CMK (cell line): ENCODE measurements around the gene TSC2.

Experiments used
- DNase-seq: peaks from one replicate; pipeline ENCODE4 v3.0.0-alpha.2; 2010; ENCODE audit warnings: low read depth

The TSC2 gene

DNA sequence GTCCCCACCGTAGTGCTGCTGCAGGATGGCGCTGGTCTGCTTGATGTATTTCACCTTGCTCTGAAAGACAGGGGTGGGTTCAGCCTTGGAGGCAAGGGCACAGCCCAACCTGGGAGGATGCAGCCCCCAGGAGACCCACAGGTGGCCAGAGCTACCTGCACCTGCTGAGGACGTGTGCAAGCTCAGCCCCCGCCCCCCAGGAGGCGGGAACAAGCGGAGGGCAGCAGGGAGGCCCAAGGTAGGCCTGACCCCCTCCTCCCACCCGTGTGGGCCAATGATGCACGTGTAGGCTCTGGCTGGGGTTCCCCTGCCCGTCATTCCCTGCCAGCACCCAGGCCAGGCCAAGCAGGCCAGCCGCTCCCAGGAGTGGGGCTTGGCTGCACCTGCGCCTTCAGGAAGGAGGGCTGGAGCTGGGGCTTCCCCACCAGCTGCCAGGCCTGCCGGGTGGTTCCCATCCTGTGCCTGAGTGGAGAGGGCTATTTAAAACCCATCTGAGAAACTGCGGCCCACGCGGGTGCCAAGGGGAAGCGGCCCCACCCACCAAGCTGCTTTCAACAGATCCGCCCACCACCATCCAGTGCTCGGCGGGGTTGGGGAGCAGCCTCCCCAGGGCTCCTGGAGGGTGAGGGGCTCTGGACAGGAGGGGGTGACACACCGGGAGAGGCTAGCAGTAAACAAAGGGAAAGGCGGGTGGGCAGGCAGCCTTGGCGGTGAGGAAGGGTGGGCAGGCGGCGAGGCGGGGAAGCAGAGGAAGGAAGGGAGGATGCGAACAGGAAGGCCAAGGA, 3.9 kb upstream of the TSC2 start:
- DNase-seq: no peak

DNA sequence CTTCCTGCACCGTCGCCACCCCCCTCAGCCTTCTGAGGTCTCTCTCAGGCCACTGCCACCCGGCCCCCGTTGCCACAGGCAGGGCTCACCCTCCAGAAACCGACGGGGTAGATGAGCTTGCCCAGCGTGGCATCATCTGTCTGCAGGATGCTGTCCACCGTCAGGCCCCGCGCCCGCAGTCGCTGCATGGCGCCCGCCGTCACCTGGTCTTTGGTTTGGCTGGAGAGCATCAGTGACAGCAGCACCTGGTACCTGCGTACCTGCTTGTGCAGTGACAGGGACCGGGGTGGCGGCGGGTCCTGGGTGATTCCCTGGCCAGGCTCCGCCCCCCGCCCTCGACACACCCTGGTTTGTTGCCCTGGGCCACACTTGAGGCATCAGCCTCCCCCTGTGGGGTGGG, 3.2 kb upstream of the TSC2 start:
- no peak for DNase-seq

DNA sequence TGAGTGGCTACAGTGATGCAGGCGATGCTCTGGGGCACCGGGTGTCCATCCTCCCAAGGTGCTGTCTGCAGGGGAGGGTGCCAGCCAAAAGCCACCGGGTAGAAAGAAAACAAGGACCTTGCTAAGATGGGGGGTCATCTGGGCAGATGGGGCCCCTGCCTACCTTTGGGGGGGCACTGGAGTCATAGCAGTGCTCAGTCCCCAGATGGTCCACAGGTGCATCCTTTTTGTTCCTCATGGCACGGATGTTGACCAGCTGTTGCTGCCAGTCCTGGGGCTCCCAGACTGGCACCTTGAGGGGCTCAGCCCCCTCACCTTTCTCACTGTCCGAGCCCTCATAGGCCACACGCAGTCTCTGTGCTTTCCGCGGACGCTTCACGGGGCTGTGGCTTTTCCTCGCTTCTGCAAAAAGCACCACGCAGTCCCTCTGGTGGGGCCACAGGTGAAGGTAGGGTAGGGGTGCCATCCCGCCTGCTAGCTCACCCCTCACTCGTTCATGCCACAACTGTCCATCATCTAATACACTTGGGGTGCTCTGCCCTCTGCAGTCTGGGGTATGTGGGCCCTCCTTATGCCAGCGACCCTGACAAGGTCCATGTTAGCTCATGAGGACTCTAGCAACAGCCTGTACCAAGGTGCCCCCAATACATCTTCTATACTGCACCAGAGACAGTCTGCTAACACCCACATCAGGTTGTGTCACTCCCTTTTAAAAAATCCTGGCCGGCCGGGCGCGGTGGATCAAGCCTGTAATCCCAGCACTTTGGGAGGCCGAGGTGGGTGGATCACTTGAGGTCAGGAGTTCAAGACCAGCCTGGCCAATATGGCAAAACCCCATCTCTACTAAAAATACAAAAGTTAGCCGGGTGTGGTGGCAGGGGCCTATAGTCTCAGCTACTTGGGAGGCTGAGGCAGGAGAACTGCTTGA, 1.6 kb upstream of the TSC2 start:
- DNase-seq: no peak

DNA sequence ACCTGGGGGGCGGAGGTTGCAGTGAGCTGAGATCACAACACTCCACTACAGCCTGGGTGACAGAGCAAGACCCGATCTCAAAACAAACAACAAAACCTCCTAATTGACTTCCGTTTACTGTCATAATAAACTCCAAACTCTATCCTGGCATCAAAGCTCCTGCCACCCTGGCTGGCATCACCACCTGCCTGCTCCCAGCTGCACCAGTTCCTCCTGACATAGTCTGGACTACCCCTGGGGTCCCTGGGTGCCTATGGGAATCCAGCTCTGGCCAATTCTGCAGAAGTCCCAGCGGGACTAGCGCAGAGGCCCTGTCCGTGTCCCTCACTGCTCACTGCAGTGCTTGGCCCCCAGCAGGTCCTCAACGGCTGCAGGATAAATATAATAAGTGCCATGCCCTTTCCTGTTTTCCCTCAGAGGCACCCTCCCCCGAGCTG, 874 bp upstream of the TSC2 start:
- DNase-seq: no peak

DNA sequence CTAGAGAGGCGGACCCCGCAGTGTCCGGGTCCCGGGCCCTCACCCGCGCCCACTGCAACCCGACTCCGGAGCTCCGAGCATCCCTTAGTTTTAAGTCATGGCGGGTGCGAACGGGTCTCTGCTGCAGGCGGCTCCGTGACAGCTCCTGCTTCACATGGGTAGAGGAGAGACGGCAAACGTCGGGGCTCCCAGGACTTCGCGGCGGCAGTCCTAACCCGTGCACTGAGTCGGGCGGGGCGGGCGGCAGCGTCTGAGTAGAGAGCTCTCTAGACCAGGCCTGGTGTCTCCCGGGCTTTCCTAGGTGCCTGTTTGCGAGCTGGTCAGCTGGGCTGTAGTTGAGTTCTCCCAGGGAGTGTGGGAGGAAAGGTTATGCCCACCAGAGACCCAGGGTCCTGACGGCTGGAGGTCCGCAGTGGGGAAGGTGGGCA, 345 bp downstream of the TSC2 start:
- DNase-seq: no peak

DNA sequence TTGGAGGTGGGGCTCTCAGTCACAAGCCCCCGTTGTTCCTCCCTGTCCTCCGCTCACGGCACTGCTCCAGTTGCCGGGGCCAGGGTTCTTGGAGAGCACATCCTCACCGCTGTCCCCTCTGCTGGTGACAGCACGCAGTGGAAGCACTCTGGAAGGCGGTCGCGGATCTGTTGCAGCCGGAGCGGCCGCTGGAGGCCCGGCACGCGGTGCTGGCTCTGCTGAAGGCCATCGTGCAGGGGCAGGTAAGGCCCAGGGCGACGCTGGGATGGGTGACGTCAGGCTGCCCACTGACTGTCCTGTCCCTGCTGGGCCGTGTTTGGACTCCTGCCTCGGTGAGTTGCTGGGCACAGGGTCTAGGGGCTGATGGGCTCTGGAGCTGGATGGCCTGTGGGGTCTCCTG, 5.4 kb downstream of the TSC2 start:
- no peak for DNase-seq

DNA sequence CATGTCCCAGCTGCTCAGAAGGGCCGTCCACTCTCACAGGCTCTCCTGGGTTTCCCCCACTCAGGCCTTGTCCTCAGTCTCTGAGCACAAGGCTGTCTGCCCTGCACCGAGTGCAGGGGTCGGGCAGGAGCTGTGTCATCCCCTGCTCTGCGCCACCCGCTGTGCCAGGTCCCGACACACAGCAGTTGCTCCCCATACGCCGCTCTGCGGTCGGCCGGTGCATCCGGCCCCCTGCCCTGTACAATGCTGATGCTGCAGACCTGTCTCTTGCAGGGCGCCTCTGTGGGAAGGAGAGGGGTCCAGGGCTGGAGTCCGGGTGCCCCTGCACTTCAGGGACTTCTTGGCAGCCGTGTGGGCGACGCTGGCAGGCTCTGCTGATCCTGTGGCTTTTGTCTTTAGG, 6.1 kb downstream of the TSC2 start:
- DNase-seq: no peak

DNA sequence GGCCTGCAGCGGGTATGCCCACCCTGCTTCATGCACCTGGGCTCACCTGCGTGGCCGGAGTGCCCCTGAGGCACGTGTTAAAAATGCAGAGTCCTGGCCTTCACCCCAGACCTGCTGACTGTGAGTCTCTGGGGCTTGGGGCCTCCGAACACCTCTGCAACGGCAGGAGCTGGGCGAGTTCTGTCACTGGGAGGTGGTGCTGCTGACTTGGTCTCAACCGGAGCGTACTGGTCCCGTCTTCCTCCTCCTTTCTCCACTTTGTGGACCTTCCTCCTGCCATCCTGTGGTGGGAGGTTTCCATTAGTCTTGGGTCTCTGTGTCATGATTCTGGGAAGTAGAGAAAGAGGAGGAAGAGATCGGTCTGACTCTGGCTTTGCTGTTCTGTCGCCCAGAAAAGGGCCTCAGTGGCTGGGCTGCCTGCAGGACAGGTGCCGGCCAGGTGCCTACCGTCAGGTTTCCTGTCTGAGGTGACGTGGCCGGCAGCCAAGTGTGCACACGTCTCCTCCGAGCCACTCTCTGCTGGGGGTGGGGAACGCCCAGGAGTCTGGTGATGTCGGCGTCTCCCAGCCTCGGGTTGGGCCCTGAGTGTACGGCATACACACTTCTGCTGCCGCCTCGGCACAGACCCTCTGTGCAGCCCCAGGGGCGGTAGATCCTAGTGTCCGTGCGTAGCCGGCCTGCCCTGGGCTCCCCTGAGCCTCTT, 6.9 kb downstream of the TSC2 start:
- no peak for DNase-seq

DNA sequence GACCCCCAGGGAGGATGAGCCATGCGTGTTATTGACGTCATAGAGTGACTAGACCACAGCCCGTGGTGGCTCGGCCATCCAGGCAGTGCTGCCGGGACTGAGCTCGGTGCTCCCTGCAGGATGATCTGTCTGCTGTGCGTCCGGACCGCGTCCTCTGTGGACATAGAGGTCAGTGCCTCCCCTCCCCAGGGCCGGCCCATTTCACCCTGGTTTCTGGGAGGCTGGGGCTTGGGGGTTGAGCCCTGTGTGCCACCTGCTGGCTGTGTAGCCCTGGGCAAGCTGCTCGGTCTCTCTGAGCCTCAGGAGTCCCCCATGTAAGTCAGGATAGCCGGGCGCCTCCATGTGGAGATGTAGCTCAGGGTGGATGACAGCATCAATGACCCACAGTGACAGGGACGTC, 8.3 kb downstream of the TSC2 start:
- DNase-seq: no peak

DNA sequence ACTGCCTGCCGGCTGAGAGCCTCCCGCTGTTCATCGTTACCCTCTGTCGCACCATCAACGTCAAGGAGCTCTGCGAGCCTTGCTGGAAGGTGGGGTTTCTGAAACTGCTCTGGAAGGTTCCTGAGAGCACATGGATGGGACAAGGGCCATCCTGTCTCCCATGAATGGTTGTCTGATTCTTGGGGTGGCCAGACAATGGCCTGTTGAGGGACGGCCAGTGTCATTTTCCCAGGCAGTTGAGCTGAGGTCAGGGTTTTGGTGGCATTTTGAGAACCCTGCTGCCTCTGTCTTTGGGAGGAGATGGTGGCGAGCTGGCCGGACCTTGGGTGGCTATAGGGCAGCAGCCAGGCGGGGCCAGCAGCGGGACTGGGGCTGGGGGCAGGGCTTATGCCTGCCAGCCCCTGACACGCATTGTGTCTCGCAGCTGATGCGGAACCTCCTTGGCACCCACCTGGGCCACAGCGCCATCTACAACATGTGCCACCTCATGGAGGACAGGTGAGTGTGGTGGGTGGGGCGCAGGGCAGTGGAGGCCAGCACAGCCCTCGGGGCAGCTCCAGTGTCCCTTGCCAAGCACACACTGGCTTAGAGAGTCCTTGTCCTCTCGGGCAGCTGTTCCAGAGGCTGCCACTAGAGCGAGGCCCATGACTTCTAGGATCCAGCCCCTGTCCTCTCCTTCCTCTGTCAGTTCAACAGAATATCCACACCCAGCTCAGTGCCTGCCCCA, 9.1 kb downstream of the TSC2 start:
- DNase-seq: no peak

DNA sequence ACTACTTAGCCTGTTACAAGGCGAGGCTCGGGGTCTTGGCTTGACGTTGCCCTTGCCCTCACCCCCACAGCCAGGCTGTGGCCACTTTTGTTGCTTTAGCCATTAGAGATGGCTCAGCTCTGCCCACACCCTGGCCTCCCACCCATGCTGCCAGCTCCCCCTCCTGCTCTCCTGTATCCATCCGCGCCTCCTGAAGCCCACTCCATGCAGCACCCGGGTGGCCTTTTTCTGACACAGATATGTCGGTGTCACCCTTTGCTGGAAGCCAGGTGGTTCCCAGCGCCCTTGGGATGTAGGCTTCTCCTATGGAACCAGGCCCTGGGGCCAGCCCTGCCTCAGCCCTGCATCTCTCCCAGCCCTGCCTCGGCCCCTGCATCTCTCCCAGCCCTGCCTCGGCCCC, 9.7 kb downstream of the TSC2 start:
- DNase-seq: no peak

DNA sequence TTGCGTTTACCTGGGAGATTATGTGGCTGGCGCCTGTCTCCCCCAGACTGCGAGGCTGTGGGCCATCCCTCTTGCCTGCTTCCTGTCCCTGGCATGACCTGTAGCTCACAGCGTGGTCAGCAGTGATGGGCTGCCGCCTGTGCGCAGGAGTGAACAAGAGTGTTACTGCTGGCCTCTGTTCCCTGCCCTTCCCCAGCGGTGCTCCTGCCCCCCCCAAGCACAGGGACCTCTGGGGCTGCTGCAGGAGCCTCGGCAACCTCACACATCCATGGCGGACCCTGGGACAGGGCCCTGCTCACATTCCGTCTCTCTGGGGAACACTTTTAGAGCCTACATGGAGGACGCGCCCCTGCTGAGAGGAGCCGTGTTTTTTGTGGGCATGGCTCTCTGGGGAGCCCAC, 10.6 kb downstream of the TSC2 start:
- no peak for DNase-seq

DNA sequence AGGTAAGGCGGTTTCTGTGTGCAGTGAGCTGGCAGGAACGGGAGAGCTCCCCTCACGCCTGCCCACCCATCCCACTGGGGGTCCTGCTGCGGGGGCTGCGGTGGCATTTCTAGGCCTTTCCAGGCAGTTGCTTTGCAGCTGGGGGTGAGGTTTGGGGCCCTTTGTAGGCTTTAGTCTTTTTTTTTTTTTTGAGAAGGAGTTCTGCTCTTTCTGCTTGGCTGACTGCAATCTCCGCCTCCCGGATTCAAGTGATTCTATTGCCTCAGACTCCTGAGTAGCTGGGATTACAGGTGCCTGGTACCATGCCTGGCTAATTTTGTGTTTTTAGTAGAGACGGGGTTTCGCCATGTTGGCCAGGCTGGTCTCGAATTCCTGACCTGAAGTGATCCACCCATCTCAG, 11.1 kb downstream of the TSC2 start:
- DNase-seq: no peak

DNA sequence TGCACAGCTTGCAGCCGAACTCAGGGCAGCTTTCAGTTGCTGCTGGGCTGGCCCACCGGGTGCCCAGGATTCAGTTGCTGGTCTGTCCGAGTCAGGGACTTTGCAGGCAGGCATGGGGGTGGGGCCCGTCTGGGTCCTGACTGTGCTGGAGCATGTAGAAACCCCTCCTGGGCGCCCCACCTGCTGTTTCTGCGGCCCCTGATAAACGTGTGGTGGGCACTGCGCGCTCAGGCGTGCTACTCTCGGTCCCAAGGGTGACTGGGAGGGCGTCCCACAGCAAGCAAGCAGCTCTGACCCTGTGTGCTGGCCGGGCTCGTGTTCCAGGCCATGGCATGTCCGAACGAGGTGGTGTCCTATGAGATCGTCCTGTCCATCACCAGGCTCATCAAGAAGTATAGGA, 12.6 kb downstream of the TSC2 start:
- no peak for DNase-seq

DNA sequence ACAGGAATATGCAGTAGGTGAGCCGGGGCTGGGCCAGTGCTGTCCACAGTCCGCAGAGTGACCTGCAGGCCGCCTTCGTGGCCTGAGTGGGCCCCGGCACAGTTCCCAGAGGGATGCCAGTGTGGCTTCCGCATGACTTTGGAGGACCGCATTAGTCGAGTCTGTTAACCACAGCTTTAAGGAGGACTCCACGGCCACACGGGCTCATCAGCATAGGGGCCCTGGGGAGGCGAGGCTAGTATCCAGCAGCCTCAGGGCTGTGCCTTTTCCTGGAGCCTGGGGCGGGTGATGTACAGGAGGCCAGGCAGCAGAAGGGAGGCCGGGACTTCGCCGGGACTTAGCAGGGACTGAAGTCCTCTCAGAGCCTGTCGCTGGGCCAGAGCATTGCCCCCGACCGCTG, 13.2 kb downstream of the TSC2 start:
- DNase-seq: no peak

DNA sequence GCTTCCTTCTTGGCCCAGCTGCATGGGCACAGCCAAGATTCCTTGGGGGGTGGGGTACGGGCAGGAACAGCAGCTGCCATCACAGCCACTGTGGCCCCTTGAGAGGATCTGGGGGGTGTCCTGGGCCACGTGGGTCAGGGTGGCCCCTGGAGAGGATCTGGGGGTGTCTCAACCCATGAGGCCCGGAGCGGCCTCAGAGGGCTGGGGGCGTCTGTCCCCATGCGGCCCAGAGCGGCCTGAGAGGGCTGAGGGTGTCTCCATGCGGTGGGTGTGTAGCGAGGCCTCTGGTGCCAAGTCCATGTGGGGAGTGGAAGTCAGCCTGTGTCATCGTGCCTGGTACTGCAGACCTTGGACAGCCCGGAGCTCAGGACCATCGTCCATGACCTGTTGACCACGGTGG, 13.7 kb downstream of the TSC2 start:
- DNase-seq: no peak

DNA sequence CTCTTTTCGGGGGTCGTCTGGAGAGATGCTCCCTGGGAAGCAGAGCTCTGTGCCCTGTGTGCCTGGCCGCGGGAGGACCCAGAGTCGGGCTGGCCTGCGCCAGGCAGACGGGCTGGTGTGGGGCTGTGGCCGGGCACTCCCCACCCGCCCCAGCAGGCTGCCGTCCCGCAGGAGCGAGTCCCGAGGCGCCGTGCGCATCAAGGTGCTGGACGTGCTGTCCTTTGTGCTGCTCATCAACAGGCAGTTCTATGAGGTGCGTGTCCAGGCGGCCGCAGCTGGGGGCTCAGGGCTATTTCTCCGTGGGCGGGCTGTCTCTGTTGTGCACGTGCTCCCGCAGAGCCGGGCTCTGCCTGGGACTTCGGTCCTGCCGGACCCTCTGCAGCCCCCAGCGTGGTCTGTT, 15.0 kb downstream of the TSC2 start:
- no peak for DNase-seq

DNA sequence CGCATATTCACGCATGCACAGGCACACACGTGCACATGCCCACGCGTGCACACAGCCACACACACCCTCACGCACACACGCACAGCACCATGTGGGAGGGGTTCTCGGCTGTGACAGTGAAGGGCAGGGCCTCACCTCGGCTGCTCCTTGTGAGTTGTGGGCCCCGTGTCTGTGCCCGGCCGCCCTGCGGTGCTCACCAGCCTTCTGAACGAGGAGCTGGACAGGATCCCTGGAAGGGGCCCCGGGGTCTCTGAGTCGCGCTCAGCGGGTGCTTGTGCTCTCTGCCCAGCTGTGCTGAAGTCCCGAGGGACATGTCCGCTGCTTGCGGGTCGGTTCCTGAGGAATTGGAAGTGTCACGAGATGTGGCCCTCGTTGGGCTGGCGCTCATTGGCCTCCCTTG, 16.1 kb downstream of the TSC2 start:
- DNase-seq: no peak

DNA sequence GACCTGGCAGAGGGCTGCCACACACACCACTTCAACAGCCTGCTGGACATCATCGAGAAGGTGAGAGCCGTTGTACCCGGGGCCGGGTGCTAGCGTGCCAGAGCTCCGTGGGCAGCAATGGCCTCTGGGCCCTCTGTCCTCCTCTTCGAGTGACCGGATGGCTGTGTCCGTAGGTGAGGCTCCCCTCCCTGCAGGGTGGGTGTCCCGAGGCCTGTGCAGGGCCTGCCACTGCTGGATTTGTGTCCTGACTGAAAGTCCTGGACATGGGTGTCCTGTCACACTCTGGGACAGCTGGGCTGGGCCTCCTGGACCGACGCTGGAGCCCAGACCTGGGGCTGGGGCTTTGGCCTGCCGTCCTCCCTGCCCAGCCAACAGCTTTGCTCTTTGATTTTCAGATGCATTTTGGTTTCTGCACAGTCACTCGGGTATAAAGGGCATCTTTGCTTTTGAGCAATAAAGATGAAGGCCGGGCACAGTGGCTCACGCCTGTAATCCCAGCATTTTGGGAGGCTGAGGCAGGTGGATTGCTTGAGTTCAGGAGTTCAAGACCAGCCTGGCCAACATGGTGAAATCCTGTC, 16.7 kb downstream of the TSC2 start:
- DNase-seq: no peak

DNA sequence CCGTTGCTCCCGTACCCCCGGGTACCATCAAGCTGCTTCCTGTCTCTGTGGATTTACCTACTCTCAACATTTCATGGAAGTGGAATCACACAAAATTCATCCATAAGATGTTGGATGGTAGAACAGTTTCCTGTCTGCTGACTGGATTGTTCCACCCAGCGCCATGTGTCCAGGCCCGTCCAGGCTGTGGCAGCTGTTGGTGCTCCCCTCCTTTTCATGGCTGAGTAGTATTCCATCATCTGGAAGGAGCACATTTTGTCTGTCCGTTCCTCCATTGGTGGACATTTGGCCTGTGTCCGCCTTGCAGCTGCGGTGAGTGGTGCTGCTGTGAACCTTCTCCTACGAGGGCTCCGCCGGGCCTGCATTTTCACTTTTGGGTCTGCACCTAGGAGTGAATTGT, 18.4 kb downstream of the TSC2 start:
- no peak for DNase-seq

DNA sequence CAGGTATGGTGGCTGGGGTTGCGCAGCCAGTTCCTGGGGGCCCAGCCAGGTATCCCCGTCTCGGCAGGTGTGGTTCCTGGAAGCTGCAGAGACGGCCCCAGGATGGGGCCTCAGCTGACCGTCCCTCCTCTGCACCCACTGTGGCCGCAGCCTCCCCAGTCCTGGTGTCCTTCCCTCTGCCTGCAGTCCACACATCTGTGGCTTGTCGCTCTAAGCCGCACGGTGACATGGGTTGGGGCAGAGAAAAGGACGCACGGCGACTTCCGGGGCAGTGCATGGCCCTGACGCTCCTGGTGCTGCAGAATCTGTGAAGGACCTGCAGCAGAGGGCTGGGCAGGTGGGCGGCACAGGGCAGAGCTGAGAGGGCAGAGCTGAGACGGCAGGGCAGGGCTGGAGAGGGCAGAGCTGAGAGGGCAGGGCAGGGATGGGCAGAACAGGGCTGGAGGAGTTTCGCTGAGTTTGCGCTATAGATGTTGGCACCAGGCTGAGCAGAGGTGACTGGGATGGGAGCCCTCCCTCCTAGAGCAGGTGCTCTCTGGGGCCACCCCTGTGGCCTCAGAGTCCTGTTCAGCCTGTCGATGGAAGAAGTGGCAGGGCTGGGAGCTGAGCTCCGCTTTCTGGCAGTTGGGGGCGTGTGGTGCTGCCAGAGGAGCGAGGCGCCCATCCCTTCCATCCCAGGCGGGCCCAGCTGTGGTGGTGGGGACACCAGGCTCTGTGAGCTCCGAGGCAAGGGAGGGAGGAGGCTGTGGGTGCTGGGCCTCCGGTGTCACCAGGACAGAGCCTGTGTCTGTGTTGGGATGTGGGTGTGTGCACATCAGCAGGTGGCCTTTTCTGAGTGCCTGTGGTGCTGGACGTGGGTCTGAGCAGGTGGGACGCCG, 23.0 kb downstream of the TSC2 start:
- DNase-seq: no peak
